Neuron (in vitro differentiated cells): ENCODE data around the gene BMERB1.
"Not testable (repeated sequence)": the region's sequence is repeated elsewhere in the genome, so short reads cannot be mapped to it uniquely, and the experiment has no call there.

Experiments used
- H2AFZ ChIP-seq: one replicate; pipeline ENCODE4 v1.6.1; 2013; ENCODE audit warnings: low read depth, mild to moderate bottlenecking, inconsistent platforms, low read length, moderate library complexity
- H3K27me3 ChIP-seq: one replicate; pipeline ENCODE4 v1.6.1; 2013; ENCODE audit warnings: low read length; ENCODE audit not compliant: insufficient read depth
- H3K36me3 ChIP-seq: one replicate; pipeline ENCODE4 v1.6.1; 2013; ENCODE audit warnings: low read length; ENCODE audit not compliant: insufficient read depth
- H3K4me1 ChIP-seq: one replicate; pipeline ENCODE4 v1.6.1; 2013; ENCODE audit warnings: low read length; ENCODE audit not compliant: insufficient read depth
- H3K4me3 ChIP-seq: 2 replicates; pipeline ENCODE4 v1.5.1; 2013; ENCODE audit warnings: mild to moderate bottlenecking, low read length, moderate library complexity
- H3K9me3 ChIP-seq: one replicate; pipeline ENCODE4 v1.6.1; 2013; ENCODE audit warnings: low read length

Gene BMERB1

DNA sequence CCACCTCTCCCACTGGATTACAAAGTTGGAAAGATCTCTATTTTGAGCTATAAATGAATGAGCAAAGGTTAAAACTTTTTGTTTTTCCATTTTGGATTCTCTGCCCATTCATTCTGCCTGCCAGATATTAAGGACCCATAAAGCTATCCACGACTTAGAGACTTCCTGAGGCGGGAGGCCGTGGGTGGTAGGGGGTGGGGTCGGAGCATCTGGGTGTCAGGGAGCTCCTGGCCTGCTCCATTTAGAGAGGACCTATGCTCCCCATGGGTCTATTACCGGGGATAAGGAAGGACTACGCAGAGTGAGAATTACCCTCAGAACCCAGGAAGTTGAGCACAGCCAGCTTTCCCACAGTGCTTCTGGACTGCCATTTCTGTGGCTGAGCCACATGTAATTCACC is 162.7 kb downstream of the BMERB1 start:
- Histone ChIP-seq H2AFZ (no peak overlapping the region), H3K4me3 (no peak overlapping the region), H3K9me3 (no peaks in the 10 kb centered on the region), H3K36me3 (peaks cover 85% of the 10 kb centered on the region), H3K27me3 (no peaks in the 10 kb centered on the region), H3K4me1 (no peaks in the 10 kb centered on the region)

DNA sequence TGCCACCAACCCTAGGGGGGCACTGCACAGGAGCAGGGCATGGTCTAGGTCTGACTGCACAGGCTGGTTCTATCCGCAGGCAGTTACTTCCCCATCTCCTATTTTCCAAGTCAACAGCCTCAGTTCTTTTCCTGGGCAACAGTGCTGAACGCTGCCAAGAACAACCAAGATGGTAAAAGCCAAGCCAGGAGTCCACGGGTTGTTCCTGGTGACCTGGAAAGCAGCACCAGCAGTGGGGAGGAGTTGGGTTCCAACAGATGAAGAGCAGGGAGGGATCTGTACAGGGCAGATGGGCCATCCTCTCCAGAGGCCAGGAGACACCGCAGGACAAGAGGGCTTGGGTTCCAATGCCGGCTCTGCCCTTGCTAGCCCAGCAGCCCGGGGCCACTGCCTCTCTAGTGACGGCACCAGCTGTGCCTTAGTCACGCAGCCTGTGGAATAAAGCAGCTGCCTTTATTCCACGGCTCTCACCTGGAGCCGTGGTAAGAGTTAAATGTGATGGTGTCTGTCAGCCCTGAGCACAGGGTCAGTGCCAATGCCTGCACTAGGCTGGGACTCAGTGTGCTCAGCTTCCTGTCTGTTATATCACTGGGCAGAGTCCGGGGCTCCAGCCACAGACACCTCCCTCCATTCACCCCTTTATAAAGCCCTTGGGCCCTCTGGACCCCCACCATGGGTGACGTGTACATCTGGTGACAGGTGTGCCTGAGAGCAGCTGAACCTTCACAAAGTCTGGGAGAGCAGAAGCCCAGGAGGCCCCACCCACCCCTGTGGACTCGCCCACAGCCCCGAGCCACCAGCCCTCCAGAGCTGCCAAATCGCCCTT is 163.6 kb downstream of the BMERB1 start:
- Histone ChIP-seq H3K4me3 (no peak overlapping the region), H3K4me1 (no peaks in the 10 kb centered on the region), H3K27me3 (no peaks in the 10 kb centered on the region), H2AFZ (no peak overlapping the region), H3K36me3 (peaks cover 94% of the 10 kb centered on the region), H3K9me3 (no peaks in the 10 kb centered on the region)

DNA sequence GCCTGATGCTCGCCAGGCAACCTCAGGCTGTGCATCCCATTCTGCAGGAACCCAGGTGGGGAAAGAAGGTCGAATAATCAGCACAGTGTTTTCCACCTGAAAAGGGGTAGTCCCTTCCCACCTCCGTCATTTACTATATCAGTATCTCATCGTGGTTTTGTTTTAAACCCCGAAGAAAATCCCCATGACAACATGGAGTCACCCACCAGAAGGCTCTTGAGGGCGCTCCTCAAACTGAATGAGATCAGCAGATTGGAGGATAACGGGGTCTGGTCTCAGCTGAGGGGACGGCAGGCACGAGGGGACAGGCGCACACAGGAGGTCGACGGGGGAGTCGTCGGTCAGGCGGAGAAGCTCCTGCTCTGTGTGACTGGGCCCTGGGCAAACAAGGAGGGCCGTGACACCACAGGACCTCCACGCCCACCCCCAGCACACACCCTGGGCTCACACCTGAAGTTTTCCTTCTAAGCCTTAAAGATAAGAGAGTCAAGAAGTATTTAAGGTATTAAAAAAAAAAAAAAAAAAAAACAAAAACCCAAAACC is 164.3 kb downstream of the BMERB1 start:
- H3K36me3 ChIP-seq, result peaks cover 100% of the 10 kb centered on the region
- H3K9me3 ChIP-seq, result no peaks in the 10 kb centered on the region
- no peak overlapping the region for H3K4me3 ChIP-seq
- no peaks in the 10 kb centered on the region for H3K4me1 ChIP-seq
- no peak overlapping the region for H2AFZ ChIP-seq
- no peaks in the 10 kb centered on the region for H3K27me3 ChIP-seq

DNA sequence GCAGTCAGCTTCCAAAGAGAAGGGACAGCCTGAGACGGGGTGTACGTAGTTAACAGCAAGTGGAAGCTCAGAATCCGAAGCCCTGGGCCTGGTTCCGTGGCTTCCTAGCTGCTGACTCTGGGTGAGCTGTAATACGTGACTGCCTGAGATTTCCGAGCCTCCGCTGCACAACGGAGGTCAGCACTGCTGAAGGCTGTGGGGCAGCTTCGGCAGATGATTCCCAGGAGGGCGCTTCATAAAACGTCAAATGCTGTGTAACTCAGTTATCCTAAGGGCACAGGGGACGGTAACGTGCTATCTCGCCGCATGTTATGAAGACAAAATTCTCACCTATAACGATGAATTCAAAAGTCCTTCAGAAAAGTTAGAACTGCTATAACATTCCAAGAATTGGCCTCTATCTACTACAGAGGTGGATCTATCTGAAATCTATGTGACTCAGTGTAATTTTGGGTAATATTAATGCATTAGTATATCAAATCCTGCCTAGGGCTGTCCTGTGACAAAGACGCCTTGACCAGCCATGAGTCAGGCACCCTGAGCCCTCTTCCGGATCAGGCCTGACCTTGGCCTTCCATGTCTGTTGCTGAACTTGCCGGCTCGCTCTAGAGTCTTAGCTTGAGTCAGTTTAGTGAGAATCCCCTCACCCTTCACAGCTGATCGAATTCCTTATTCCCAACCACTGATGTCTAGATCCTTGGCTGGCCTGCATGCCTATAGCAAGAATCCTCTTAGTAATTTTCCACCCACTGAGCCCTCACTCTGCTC is 165.1 kb downstream of the BMERB1 start:
- Histone ChIP-seq H3K36me3 (peaks cover 100% of the 10 kb centered on the region), H3K27me3 (no peaks in the 10 kb centered on the region), H3K9me3 (no peaks in the 10 kb centered on the region), H3K4me3 (no peak overlapping the region), H3K4me1 (no peaks in the 10 kb centered on the region), H2AFZ (no peak overlapping the region)

DNA sequence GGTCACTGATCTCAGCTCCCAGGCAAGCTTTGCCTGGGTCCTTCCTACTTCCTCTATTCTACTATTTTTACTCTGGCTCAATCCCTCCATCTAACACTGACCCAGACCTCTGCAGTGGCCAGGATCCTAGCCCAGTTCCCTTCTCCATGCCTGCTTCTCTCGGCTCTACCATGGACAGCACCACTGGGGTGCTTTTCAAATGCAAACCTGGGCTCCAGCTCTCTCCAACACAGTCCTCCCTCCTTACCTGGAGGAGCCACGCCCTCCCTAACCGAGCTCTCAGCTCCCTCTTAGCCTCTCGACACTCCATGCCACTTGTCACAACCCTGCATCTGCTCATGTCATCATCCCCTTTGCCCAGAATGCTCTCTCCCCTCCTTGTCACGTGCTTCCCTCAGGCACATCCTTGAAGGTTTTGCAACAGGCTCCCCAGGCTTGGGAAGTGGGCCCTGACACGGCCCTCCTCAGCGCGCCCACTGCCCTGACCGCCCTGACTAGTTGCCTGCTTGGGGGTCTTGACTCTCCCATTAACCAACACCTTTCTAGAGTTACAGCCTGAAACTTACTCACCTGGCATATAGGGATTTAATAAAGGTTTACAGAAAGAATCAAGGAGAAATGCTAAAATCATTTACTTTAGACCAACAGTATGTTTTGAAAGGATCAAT is 167.0 kb downstream of the BMERB1 start:
- H3K36me3 ChIP-seq, result peaks cover 97% of the 10 kb centered on the region

DNA sequence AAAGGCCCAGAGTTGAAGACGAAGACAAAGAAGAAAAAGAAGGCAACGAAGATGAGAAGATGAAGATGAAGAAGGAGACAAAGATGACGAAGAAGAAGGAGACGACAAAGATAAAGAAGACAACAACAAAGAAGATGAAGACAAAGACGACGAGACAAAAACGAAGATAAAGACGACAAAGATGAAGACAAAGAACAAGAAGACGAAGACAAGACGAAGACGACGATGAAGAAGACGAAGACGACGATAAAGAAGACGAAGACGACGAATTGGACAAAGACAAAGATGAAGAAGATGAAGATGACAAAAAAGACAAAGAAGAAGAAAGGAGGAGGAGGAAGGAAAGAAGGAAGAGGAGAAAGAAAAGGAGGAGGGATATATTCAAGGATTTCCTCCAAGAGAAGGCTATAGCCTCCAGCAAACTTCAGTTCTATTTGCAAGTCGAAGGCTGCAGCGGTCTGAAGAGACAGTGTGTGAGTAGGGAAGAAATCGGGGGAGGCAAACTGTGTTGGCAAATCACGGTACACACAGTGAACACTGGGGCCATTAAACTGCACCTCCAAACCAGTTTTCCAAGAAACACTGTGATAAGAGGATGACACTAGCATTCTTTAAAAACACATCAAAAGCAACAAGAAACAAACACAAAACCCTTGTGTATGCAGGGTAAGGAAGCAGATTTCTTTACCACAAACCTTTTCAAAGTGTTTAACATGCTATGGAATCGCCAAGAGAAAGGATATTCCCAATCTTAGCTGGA is 168.1 kb downstream of the BMERB1 start:
- Histone ChIP-seq H3K4me3 (no peak overlapping the region), H2AFZ (no peak overlapping the region), H3K36me3 (peaks cover 95% of the 10 kb centered on the region), H3K4me1 (no peaks in the 10 kb centered on the region), H3K9me3 (no peaks in the 10 kb centered on the region), H3K27me3 (no peaks in the 10 kb centered on the region)

More for the DNA sequence above, 167.0 kb downstream of the BMERB1 start:
- Histone ChIP-seq H3K27me3 (no peaks in the 10 kb centered on the region), H3K4me3 (no peak overlapping the region), H3K9me3 (no peaks in the 10 kb centered on the region), H3K4me1 (no peaks in the 10 kb centered on the region), H2AFZ (no peak overlapping the region)

DNA sequence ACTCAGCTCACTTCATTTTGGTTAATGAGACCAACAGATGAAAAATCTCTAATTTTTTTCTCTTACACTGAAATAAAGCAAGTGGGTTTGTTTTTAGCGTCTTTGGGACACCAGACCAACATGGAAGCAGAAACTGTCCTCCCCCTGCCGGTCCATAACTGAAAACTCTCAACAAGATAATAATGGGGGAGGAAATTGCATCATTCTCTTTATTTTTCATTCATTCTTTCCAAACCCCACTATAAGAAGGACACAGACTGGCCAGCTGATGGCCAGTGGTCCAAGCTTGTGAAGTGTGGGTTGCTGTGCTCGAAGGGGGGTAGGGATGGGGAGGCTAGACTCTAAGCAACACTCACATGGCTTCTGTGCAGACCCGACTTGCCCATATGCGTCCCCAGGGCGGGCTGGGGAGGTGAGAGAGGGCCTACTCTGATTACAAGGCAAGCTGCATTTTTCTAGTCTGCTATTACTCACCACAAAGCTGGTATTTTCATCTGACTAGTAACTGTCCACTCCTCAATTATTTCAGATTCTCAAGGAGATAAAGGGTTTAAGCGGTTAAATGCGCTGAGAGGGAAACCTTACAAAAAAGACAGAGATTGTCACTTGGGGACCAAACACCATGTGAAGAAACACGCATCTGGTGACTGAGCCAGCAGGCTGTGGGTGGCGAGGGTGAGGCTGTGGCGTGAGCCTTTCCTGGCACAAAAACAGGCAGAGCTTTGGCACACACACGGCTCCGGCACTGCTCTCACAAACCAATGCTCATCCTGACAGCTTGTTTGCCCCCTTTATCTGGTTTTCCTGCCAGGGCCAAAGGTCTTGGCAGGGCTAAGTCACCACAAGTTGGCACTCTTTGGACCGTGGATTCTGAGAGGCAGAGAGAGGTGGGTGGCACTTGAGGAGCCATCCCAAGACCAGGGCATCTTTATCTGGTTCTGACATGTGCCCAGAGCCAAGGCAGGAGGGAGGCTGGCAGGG is 170.4 kb downstream of the BMERB1 start:
- no peak overlapping the region for H3K4me3 ChIP-seq
- no peaks in the 10 kb centered on the region for H3K4me1 ChIP-seq
- peaks cover 92% of the 10 kb centered on the region for H3K36me3 ChIP-seq
- no peaks in the 10 kb centered on the region for H3K9me3 ChIP-seq
- no peak overlapping the region for H2AFZ ChIP-seq
- no peaks in the 10 kb centered on the region for H3K27me3 ChIP-seq

DNA sequence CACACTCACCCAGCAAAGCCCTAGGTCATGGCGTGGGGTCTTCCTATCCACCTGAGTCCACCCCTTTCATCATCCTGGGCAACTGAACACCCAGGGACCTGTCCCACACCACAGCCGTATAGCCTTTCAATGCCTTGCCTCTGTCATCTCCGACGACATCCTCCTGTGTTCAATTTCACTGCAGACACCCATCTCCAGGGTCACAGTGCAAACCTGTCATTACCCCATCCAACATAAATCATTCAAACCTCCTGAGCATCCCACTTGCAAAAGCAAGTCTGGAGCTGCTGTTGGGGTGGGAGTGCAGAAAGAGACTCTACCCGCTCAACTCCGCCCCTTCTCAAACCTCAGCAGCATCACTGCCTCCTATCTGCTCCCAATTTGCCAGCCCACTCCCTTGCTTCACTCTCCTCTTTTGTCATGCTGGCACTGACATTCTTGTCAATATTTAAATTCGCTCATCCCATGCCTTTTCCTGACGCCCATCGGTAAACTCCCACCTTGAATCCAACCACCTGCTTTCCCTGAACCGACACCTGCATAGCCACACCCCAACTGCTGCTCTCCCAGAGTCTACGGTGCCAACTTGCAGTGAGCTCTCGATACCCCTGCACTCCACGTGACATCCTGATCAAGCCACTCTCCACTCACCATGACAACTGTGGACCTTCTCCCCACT is 171.6 kb downstream of the BMERB1 start:
- Histone ChIP-seq H3K36me3 (peaks cover 92% of the 10 kb centered on the region), H3K4me1 (no peaks in the 10 kb centered on the region), H3K27me3 (no peaks in the 10 kb centered on the region), H2AFZ (no peak overlapping the region), H3K4me3 (no peak overlapping the region), H3K9me3 (no peaks in the 10 kb centered on the region)

DNA sequence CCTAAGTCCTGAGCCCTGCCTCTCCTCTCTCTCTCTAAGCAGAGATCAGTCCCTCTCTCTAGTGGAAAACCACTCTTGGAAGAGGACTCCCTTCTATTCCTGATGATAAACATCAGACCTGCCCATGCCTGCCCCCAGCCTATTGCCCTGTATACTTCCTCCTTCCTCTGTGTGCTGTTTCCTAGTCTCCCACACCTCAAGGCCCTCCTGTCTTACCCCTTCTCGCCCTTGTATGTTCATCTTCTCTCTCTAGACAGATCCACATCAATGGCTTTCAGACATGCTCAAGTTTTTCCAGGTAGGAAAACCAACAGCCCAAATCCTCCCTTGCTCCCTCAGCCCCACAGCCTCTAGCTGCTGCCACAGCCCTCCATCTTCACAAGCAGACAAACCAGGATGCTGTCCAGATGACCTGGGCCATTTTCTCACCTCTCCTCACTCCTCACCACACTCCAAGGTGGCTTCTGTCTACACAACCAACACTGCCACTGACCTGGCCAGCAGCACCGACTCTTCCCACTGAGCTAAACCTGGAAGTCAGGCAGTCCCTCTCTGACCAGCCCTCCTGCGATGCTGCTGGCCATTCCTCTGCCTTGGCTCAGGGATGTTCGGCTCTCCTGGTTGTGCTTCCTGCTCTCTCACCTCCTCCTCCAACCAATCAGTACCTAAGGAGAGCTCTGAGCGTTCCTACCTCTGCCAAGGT is 172.3 kb downstream of the BMERB1 start:
- Histone ChIP-seq H3K27me3 (no peaks in the 10 kb centered on the region), H3K4me3 (no peak overlapping the region), H2AFZ (no peak overlapping the region), H3K9me3 (no peaks in the 10 kb centered on the region), H3K4me1 (no peaks in the 10 kb centered on the region), H3K36me3 (peaks cover 90% of the 10 kb centered on the region)

DNA sequence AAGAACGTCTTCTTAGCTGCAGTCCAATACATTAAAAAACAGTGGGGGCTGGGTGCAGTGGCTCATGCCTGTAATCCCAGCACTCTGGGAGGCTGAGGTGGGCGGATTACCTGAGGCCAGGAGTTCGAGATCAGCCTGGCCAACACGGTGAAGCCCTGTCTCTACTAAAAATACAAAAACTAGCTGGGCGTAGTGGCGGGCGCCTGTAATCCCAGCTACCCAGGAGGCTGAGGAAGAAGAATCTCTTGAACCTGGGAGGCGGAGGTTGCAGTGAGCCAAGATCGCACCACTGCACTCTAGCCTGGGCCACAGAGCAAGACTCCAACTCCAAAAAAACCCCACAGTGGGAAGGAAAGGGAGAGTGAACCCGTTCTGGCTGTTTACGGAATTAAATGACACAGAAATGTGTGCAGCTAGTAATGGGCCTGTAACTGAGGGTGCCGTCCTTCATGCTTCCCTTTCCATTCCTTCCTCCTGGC is 172.9 kb downstream of the BMERB1 start:
- H3K4me1 ChIP-seq, H3K27me3 ChIP-seq, H3K9me3 ChIP-seq, H2AFZ ChIP-seq, H3K4me3 ChIP-seq: not testable (repeated sequence)
- peaks cover 90% of the 10 kb centered on the region for H3K36me3 ChIP-seq
